GM20000 (cell line): ENCODE data around the gene PACRG.

Experiments used
- DNase-seq: peaks from one replicate; pipeline ENCODE4 v3.0.0; 2012; ENCODE audit warnings: low spot score
- TF ChIP-seq, protein P1 (sequence below): IDR thresholded peaks from 2 replicates; pipeline ENCODE4 v1.5.1; 2012; ENCODE audit warnings: mild to moderate bottlenecking, control low read depth; ENCODE audit errors: extremely low read depth, missing control alignments

PACRG gene

DNA sequence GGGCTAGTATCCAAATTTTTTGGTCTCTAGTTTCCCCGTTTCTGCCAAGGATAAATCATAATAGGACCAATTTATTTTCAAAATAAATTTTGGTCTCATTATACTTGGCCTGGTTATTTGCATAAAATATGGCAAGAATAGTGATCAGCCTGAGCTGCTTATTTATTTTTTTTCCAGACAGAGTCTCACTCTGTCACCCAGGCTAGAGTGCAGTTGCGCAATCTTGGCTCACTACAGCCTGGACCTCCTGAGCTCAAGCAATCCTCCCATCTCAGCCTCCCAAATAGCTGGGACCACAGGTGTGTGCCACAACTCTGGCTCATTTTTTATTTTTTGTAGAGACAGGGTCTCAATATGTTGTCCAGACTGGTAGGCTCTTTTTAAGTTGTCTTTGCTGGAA lies 329.5 kb downstream of the PACRG start:
- no peak for DNase-seq
- TF ChIP-seq, protein P1, sequence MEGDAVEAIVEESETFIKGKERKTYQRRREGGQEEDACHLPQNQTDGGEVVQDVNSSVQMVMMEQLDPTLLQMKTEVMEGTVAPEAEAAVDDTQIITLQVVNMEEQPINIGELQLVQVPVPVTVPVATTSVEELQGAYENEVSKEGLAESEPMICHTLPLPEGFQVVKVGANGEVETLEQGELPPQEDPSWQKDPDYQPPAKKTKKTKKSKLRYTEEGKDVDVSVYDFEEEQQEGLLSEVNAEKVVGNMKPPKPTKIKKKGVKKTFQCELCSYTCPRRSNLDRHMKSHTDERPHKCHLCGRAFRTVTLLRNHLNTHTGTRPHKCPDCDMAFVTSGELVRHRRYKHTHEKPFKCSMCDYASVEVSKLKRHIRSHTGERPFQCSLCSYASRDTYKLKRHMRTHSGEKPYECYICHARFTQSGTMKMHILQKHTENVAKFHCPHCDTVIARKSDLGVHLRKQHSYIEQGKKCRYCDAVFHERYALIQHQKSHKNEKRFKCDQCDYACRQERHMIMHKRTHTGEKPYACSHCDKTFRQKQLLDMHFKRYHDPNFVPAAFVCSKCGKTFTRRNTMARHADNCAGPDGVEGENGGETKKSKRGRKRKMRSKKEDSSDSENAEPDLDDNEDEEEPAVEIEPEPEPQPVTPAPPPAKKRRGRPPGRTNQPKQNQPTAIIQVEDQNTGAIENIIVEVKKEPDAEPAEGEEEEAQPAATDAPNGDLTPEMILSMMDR, result no peak

- DNase-seq, result no peak
- TF ChIP-seq, protein P1, result no peak
Observed at GRCh38 chr6:163062790-163063189, 335.0 kb downstream of the PACRG start.

- TF ChIP-seq, protein P1, result no peak
- no peak for DNase-seq
Observed at GRCh38 chr6:163063561-163063960, 335.8 kb downstream of the PACRG start.

DNA sequence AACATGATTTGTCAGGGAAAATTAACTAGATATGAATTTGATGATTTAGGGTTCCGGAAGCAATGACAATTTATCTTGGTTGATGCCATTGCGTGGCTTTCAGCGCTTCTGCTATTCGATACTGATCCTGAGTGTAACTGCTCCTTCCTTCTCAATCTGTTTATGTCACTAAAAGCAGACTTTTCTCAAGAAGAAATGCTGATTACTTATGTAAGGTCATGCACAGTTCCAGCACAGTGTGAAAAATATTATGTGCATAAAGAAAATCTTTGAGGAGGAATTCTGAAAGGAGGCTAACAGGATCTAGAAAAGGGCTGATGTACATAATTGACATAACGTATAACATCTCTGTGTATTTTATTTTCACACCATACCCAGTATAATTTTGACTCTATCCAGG lies 336.6 kb downstream of the PACRG start:
- no peak for DNase-seq
- TF ChIP-seq, protein P1, result no peak

DNA sequence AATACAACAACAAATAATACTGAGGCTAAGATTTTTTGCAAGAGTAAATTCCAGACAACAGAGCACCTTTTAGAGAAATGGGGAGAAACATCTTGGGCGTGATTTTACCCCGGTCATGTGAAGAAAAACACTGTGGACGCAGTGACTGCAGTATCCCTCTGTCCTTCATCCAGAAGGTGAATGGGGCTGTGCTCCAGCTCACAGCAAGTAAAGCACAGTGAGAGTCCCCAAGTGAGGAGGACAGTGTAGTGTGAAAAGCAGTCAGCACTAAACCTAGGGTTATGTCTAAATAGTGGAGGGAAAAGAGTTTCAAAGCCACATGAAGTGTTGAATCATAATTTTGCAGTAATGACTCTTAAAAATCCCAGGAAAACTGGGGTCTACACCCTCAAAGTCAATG lies 338.4 kb downstream of the PACRG start:
- TF ChIP-seq, protein P1, result no peak
- no peak for DNase-seq

DNA sequence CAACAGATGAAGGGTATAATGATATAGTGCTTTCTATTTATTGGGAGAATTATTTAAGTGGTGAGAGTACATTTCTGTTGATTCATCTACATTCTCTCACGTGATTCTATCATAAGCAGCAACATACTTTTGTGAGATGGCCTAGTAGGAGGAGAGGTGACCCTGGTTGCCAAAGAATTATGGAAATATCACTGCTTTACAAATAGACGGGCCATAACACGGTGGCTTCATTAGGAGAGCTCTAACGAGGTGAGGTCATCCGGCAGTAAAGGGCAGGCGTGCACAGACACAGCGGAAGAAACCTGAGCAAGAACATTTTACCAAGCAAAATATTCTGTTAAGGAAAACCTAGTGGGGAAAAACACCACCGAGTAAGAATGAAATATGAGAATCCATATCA lies 349.4 kb downstream of the PACRG start:
- DNase-seq, result no peak
- TF ChIP-seq, protein P1, result no peak

- TF ChIP-seq, protein P1, result no peak
Observed at GRCh38 chr6:163078712-163079111, 350.9 kb downstream of the PACRG start.

More at GRCh38 chr6:163078712-163079111, 350.9 kb downstream of the PACRG start:
- no peak for DNase-seq
